Midbrain (tissue), 1 donor: Measurements from ENCODE around the gene MYOF.
"Not testable (repeated sequence)": the region's sequence is repeated elsewhere in the genome, so short reads cannot be mapped to it uniquely, and the experiment has no call there.

ENCODE experiments used
- DNase-seq: peaks from one replicate; lab custom pipeline; 2025; lab: John Stamatoyannopoulos, UW

Gene MYOF

GRCh38 chr10:93390306-93391090 is 91.6 kb downstream of the MYOF start:
- DNase-seq = no peak

- no peak for DNase-seq
Observed at GRCh38 chr10:93386631-93387369, 95.3 kb downstream of the MYOF start.

- no peak for DNase-seq
Observed at GRCh38 chr10:93385345-93385744, 96.8 kb downstream of the MYOF start.

GRCh38 chr10:93384006-93384405 is 98.1 kb downstream of the MYOF start:
- DNase-seq = no peak

GRCh38 chr10:93383562-93383981 is 98.6 kb downstream of the MYOF start:
- DNase-seq = no peak

- no peak for DNase-seq
Observed at GRCh38 chr10:93379731-93380575, 102.2 kb downstream of the MYOF start.

GRCh38 chr10:93378997-93379730 is 103.0 kb downstream of the MYOF start:
- DNase-seq = no peak

- DNase-seq = no peak
Observed at GRCh38 chr10:93378039-93378438, 104.1 kb downstream of the MYOF start.

- DNase-seq = peak; percentile 73
Observed at GRCh38 chr10:93376372-93377293, 105.5 kb downstream of the MYOF start.

GRCh38 chr10:93370961-93371360 is 111.2 kb downstream of the MYOF start:
- DNase-seq = no peak

GRCh38 chr10:93369588-93370164 is 112.5 kb downstream of the MYOF start:
- no peak for DNase-seq

GRCh38 chr10:93368210-93368609 is 113.9 kb downstream of the MYOF start:
- no peak for DNase-seq

- no peak for DNase-seq
Observed at GRCh38 chr10:93367664-93368063, 114.5 kb downstream of the MYOF start.

- DNase-seq = no peak
Observed at GRCh38 chr10:93364966-93365365, 117.2 kb downstream of the MYOF start.

- DNase-seq = no peak
Observed at GRCh38 chr10:93363891-93364648, 118.1 kb downstream of the MYOF start.

- DNase-seq = not testable (repeated sequence)
Observed at GRCh38 chr10:93358398-93358797, 123.7 kb downstream of the MYOF start.

- DNase-seq = peak; percentile 12
Observed at GRCh38 chr10:93357680-93358079, 124.5 kb downstream of the MYOF start.

- no peak for DNase-seq
Observed at GRCh38 chr10:93356516-93356915, 125.6 kb downstream of the MYOF start.

GRCh38 chr10:93352638-93353383 is 129.3 kb downstream of the MYOF start:
- peak; percentile 51 for DNase-seq
